H1 (cell line): ENCODE data around the gene TBRG4. TPM values are rescaled to one million over a fixed set of nuclear protein-coding genes. Genes with fewer than 3 reads are reported as not detected.

Source experiments
- CTCF ChIA-PET: fragments of 300-600 bp; sonication (Branson Sonifier 250); formaldehyde crosslinking; loops from one replicate; lab custom pipeline; 2021; ENCODE audit not compliant: partially characterized antibody; lab: Charles Lee
- POLR2A ChIA-PET: fragments of 300-600 bp; sonication (Branson Sonifier 250); formaldehyde crosslinking; loops from one replicate; lab custom pipeline; 2021; ENCODE audit warnings: inconsistent platforms; ENCODE audit not compliant: partially characterized antibody; lab: Charles Lee
- DNase-seq, 2 experiments: peaks; one replicate each; pipeline versions ENCODE4 v3.0.0 to v3.0.0-alpha.2; 2010 to 2022; ENCODE audit warnings: low spot score in 2 of 2, low read depth in 1 of 2, mixed read lengths in 1 of 2
- FAIRE-seq: peaks from 2 replicates; lab custom pipeline; 2011; peaks lifted over from hg19 to GRCh38; lab: Jason Lieb, UNC
- H2AFZ ChIP-seq: 2 replicates; pipeline ENCODE4 v1.8.1; 2012; ENCODE audit warnings: low read length, inconsistent platforms
- H2AK5ac ChIP-seq: 2 replicates; pipeline ENCODE4 v1.6.1; 2013; ENCODE audit warnings: low read depth, low read length
- H2BK120ac ChIP-seq: replicated peaks from 2 replicates; pipeline ENCODE3; 2013; ENCODE audit warnings: low read depth, low read length, inconsistent platforms
- H2BK12ac ChIP-seq: 2 replicates; pipeline ENCODE4 v1.6.1; 2013; ENCODE audit warnings: low read depth, low read length
- H2BK15ac ChIP-seq: 2 replicates; pipeline ENCODE4 v1.6.1; 2013; ENCODE audit warnings: low read length
- H2BK20ac ChIP-seq: 2 replicates; pipeline ENCODE4 v1.6.1; 2013; ENCODE audit warnings: low read length
- H2BK5ac ChIP-seq: 2 replicates; pipeline ENCODE4 v1.6.1; 2013; ENCODE audit warnings: low read depth, low read length
- H3K14ac ChIP-seq: 2 replicates; pipeline ENCODE4 v1.6.1; 2013; ENCODE audit warnings: inconsistent platforms; ENCODE audit not compliant: insufficient read length
- H3K18ac ChIP-seq: 2 replicates; pipeline ENCODE4 v1.6.1; 2013; ENCODE audit warnings: low read length; ENCODE audit errors: extremely low read depth
- H3K23ac ChIP-seq: 2 replicates; pipeline ENCODE4 v1.6.1; 2013; ENCODE audit warnings: inconsistent platforms; ENCODE audit not compliant: insufficient read length
- H3K23me2 ChIP-seq: 2 replicates; pipeline ENCODE4 v1.6.1; 2013; ENCODE audit warnings: low read depth, low read length
- H3K27ac ChIP-seq: 2 replicates; pipeline ENCODE4 v1.6.1; 2011; ENCODE audit warnings: low read depth, low read length, inconsistent platforms
- H3K27me3 ChIP-seq, 4 experiments: replicated peaks in 1 of 4; 1 replicate in 1 of 4; 2 replicates in 3 of 4; pipeline versions ENCODE4 v1.6.1 to v1.8.1; 2011 to 2013; ENCODE audit warnings: low read length in 3 of 4, mild to moderate bottlenecking in 3 of 4, inconsistent platforms in 2 of 4, mixed read lengths in 2 of 4, moderate library complexity in 1 of 4; ENCODE audit not compliant: control insufficient read depth in 3 of 4, insufficient read depth in 3 of 4; ENCODE audit errors: extremely low read depth in 1 of 4
- H3K36me3 ChIP-seq, 4 experiments: 2 replicates each; pipeline versions ENCODE4 v1.6.1 to v1.8.1; 2011 to 2013; ENCODE audit warnings: mild to moderate bottlenecking in 4 of 4, low read length in 3 of 4, moderate library complexity in 2 of 4, control low read depth in 1 of 4, inconsistent platforms in 1 of 4; ENCODE audit not compliant: insufficient read depth in 4 of 4, control insufficient read depth in 2 of 4
- H3K4ac ChIP-seq: replicated peaks from 2 replicates; pipeline ENCODE3; 2013; ENCODE audit warnings: low read length, low read depth, mixed read lengths, inconsistent platforms; ENCODE audit not compliant: insufficient read length
- H3K4me1 ChIP-seq, 4 experiments: replicated peaks in 1 of 4; 1 replicate in 1 of 4; 2 replicates in 3 of 4; pipeline versions ENCODE4 v1.6.1 to v1.8.1; 2011 to 2013; ENCODE audit warnings: low read length in 3 of 4, inconsistent platforms in 2 of 4, mixed read lengths in 1 of 4; ENCODE audit not compliant: insufficient read depth in 4 of 4, control insufficient read depth in 3 of 4
- H3K4me2 ChIP-seq, 2 experiments: 2 replicates each; pipeline versions ENCODE4 v1.6.1 to v1.8.1; 2011 to 2013; ENCODE audit warnings: low read depth in 2 of 2, low read length in 2 of 2, control low read depth in 1 of 2, inconsistent platforms in 1 of 2, mild to moderate bottlenecking in 1 of 2; ENCODE audit not compliant: insufficient read depth in 1 of 2
- H3K4me3 ChIP-seq, 4 experiments: fragments of 200-600, 300-600 bp in 1 of 4; sonication (generic), shearing (Covaris generic), sonication (Bioruptor Twin) in 1 of 4; 2 replicates each; pipeline versions ENCODE4 v1.5.1 to v1.8.1; 2011 to 2016; ENCODE audit warnings: low read length in 4 of 4, low read depth in 3 of 4, control low read depth in 2 of 4, inconsistent platforms in 2 of 4, mild to moderate bottlenecking in 2 of 4, mixed read lengths in 1 of 4, moderate library complexity in 1 of 4; ENCODE audit not compliant: insufficient read depth in 2 of 4; ENCODE audit errors: extremely low read depth in 1 of 4
- H3K56ac ChIP-seq: replicated peaks from 2 replicates; pipeline ENCODE3; 2013; ENCODE audit warnings: low read depth, mild to moderate bottlenecking, mixed read lengths, low read length, inconsistent platforms; ENCODE audit not compliant: insufficient read length
- H3K79me1 ChIP-seq: 2 replicates; pipeline ENCODE4 v1.6.1; 2013; ENCODE audit warnings: low read depth, low read length, control low read depth
- H3K79me2 ChIP-seq, 2 experiments: 2 replicates each; pipeline versions ENCODE4 v1.6.1 to v1.8.1; 2012 to 2013; ENCODE audit warnings: low read length in 2 of 2, mild to moderate bottlenecking in 2 of 2, inconsistent platforms in 1 of 2; ENCODE audit not compliant: insufficient read depth in 2 of 2, control insufficient read depth in 1 of 2
- H3K9ac ChIP-seq, 4 experiments: replicated peaks in 1 of 4; 1 replicate in 1 of 4; 2 replicates in 3 of 4; pipeline versions ENCODE4 v1.6.1 to v1.8.1; 2011 to 2013; ENCODE audit warnings: low read depth in 3 of 4, low read length in 3 of 4, control low read depth in 2 of 4, mild to moderate bottlenecking in 2 of 4, moderate library complexity in 2 of 4, inconsistent platforms in 1 of 4; ENCODE audit errors: extremely low read depth in 1 of 4
- H3K9me3 ChIP-seq, 2 experiments: 2 replicates each; pipeline versions ENCODE4 v1.6.1 to v1.8.1; 2012 to 2013; ENCODE audit warnings: mild to moderate bottlenecking in 2 of 2, moderate library complexity in 2 of 2, control low read depth in 1 of 2, inconsistent platforms in 1 of 2, low read depth in 1 of 2, low read length in 1 of 2, mixed read lengths in 1 of 2; ENCODE audit not compliant: insufficient read depth in 2 of 2
- H4K20me1 ChIP-seq, 2 experiments: replicated peaks in 1 of 2; 2 replicates each; pipeline versions ENCODE3 to v1.8.1; 2011 to 2013; ENCODE audit warnings: inconsistent platforms in 2 of 2, low read length in 2 of 2, mild to moderate bottlenecking in 1 of 2; ENCODE audit not compliant: insufficient read depth in 2 of 2, control insufficient read depth in 1 of 2
- H4K5ac ChIP-seq: 2 replicates; pipeline ENCODE4 v1.6.1; 2013; ENCODE audit warnings: low read length, low read depth, mixed read lengths, inconsistent platforms; ENCODE audit not compliant: insufficient read length
- H4K8ac ChIP-seq: 2 replicates; pipeline ENCODE4 v1.8.0; 2013; ENCODE audit warnings: mild to moderate bottlenecking, moderate library complexity, low read length, inconsistent platforms; ENCODE audit not compliant: insufficient read depth; ENCODE audit errors: extremely low read depth
- H4K91ac ChIP-seq: replicated peaks from 2 replicates; pipeline ENCODE3; 2013; ENCODE audit warnings: low read length, mixed read lengths, inconsistent platforms; ENCODE audit not compliant: insufficient read length
- BCL11A ChIP-seq, 2 experiments: IDR thresholded peaks; one replicate each; pipeline ENCODE4 v1.6.1; 2011; ENCODE audit warnings: low read depth in 2 of 2, low read length in 2 of 2, mild to moderate bottlenecking in 2 of 2
- BRCA1 ChIP-seq: IDR thresholded peaks from 2 replicates; pipeline ENCODE4 v1.6.1; 2012; ENCODE audit warnings: low read depth, low read length, improper control_type of control experiment
- CEBPB ChIP-seq: IDR thresholded peaks from 2 replicates; pipeline ENCODE4 v1.6.1; 2012; ENCODE audit warnings: low read depth, low read length
- CREB1 ChIP-seq: IDR thresholded peaks from 2 replicates; pipeline ENCODE4 v1.6.1; 2012; ENCODE audit warnings: inconsistent platforms
- CTBP2 ChIP-seq: IDR thresholded peaks from 2 replicates; pipeline ENCODE4 v1.7.0; 2011; ENCODE audit warnings: borderline replicate concordance, mild to moderate bottlenecking, moderate library complexity, mixed read lengths, low read length; ENCODE audit not compliant: insufficient read depth, insufficient read length
- HDAC6 ChIP-seq: IDR thresholded peaks from one replicate; pipeline ENCODE4 v1.7.1; 2012; ENCODE audit warnings: low read depth, mild to moderate bottlenecking, inconsistent platforms, low read length, moderate library complexity
- JUN ChIP-seq: IDR thresholded peaks from 2 replicates; pipeline ENCODE4 v1.6.1; 2011; ENCODE audit warnings: low read depth, mild to moderate bottlenecking, improper control_type of control experiment, low read length
- NANOG ChIP-seq: IDR thresholded peaks from 2 replicates; pipeline ENCODE4 v1.6.1; 2011; ENCODE audit warnings: low read length, low read depth, mild to moderate bottlenecking, inconsistent platforms; ENCODE audit not compliant: insufficient read depth, poor library complexity, severe bottlenecking
- POLR2A ChIP-seq, 2 experiments: IDR thresholded peaks; 1 replicate in 1 of 2; 2 replicates in 1 of 2; pipeline ENCODE4 v1.6.1; 2011; ENCODE audit warnings: low read depth in 2 of 2, low read length in 2 of 2, mild to moderate bottlenecking in 2 of 2; ENCODE audit errors: control extremely low read depth in 1 of 2
- SIRT6 ChIP-seq: IDR thresholded peaks from one replicate; pipeline ENCODE4 v1.7.1; 2012; ENCODE audit warnings: low read length, inconsistent platforms
- YY1 ChIP-seq: IDR thresholded peaks from 2 replicates; pipeline ENCODE4 v1.6.1; 2011; ENCODE audit warnings: low read depth, mild to moderate bottlenecking, low read length
- WGBS, 2 experiments: shearing (Covaris generic) in 1 of 2; methylation state at CpG; one replicate each; pipeline versions ENCODE4 v1.1.6 to v1.1.7; 2013 to 2015; ENCODE audit warnings: low lambda C conversion rate in 2 of 2, mixed read lengths in 2 of 2, inconsistent platforms in 1 of 2, low coverage in 1 of 2, missing lambda C conversion rate in 1 of 2; ENCODE audit not compliant: insufficient replicate concordance in 2 of 2, insufficient coverage in 1 of 2, insufficient read length in 1 of 2; ENCODE audit errors: extremely low coverage in 1 of 2, missing lambda C conversion rate in 1 of 2; 5-methylcytosine and 5-hydroxymethylcytosine counted together
- polyA plus RNA-seq, 7 experiments: library from polyadenylated mRNA; depleted of rRNA in 3 of 7; stranded (reverse) in 5 of 7; unstranded in 2 of 7; fragments of >200 nt in 5 of 7; fragments of 200-250 nt in 2 of 7; gene quantifications; 1 replicate in 5 of 7; 2 replicates in 1 of 7; 4 replicates in 1 of 7; pipeline versions ENCODE4 v1.2.1 to v1.2.3, GENCODE V29; 2011 to 2013; ENCODE audit warnings: missing spikeins in 2 of 7, mixed read lengths in 2 of 7
- total RNA-seq: library from RNA; stranded (reverse); fragmentation: NEBNext Ultra II Directional; extraction: Animal tissue kit (Norgen Biotek cat#: 25700); gene quantifications from 2 replicates; pipeline ENCODE4 v1.2.1, GENCODE V29; 2021

TBRG4 gene
- total and polyA plus RNA-seq, 2 of the 8 experiments (the other 6 are each of a cell fraction or from before 2014, with no cell fraction given) = 110 to 137 TPM

GRCh38 chr7:45155941-45156340 lies 44.4 kb upstream of the TBRG4 start:
- H4K91ac ChIP-seq = no peak overlapping the region
- no peak overlapping the region for H2AFZ ChIP-seq
- H3K79me2 ChIP-seq = no peaks in the 10 kb centered on the region
- H4K5ac ChIP-seq = no peak overlapping the region
- no peak overlapping the region for H2BK5ac ChIP-seq
- H3K4me3 ChIP-seq = no peak overlapping the region
- H2BK120ac ChIP-seq = no peak overlapping the region
- H3K36me3 ChIP-seq = no peaks in the 10 kb centered on the region
- no peaks in the 10 kb centered on the region for H3K9me3 ChIP-seq
- DNase-seq = no peak
- no peak overlapping the region for H3K23ac ChIP-seq
- no peak overlapping the region for H2AK5ac ChIP-seq
- no peak overlapping the region for H3K9ac ChIP-seq
- no peak overlapping the region for H3K56ac ChIP-seq
- 93% methylated on average over 4 of the region's 4 CpGs; no CpG with 5 or more reads in 1 of the 2 experiments for WGBS, 2 experiments
- peaks cover 0 to 5% (median 0%) of the 10 kb centered on the region in 4 experiments; a peak in 3 of 7 replicates for H3K4me1 ChIP-seq
- no peak overlapping the region for H3K27ac ChIP-seq
- ChIA-PET POLR2A (no interaction called here), CTCF (interaction anchor here (0.9 to 6.2 kb wide), 10 partner anchors 17 to 435 kb away, joined by 3 to 56 read pairs (median 3); no protein-coding TSS in a partner anchor)
- TF ChIP-seq HDAC6 (no peak), JUN (no peak), YY1 (no peak), SIRT6 (no peak), BCL11A (IDR thresholded peaks at IDR 0.05; ENCODE audit: low read depth in 2 of 2, low read length in 2 of 2) (no peak), BRCA1 (no peak), CEBPB (no peak), NANOG (no peak), CTBP2 (no peak), CREB1 (no peak), POLR2A (IDR thresholded peaks at IDR 0.05; ENCODE audit: control extremely low read depth in 1 of 2, low read depth in 2 of 2, low read length in 2 of 2) (no peak)
- H3K18ac ChIP-seq = no peak overlapping the region
- no peak overlapping the region for H3K4ac ChIP-seq
- H3K23me2 ChIP-seq = peaks cover 6% of the 10 kb centered on the region
- no peak overlapping the region for H4K8ac ChIP-seq
- H2BK20ac ChIP-seq = no peak overlapping the region
- peaks cover 0 to 7% of the 10 kb centered on the region in 2 experiments for H4K20me1 ChIP-seq
- H2BK15ac ChIP-seq = no peak overlapping the region
- H2BK12ac ChIP-seq = no peak overlapping the region
- no peak overlapping the region for H3K4me2 ChIP-seq
- no peaks in the 10 kb centered on the region for H3K79me1 ChIP-seq
- peaks cover 0 to 24% (median 16%) of the 10 kb centered on the region in 4 experiments; a peak in 5 of 7 replicates for H3K27me3 ChIP-seq
- no peak overlapping the region for H3K14ac ChIP-seq
- no peak for FAIRE-seq
